Stomach (tissue), 9 donors: Measurements from ENCODE around the gene PARP1. TPM values are rescaled to one million over a fixed set of nuclear protein-coding genes. Genes with fewer than 3 reads are reported as not detected.

Experiments used
- DNase-seq, 2 donors: peaks; one replicate each; pipeline versions ENCODE4 v3.0.0 to v3.0.0-alpha.2; 2013 to 2019
- H3K27ac ChIP-seq, 5 donors: fragments of 200-600 bp in 4 of 5; sonication (generic) in 4 of 5; one replicate each; pipeline ENCODE4 v1.5.1; 2013 to 2019; ENCODE audit warnings: mild to moderate bottlenecking in 1 of 5, moderate library complexity in 1 of 5
- H3K27me3 ChIP-seq, 3 donors: fragments of 200-600 bp; sonication (generic); one replicate each; pipeline ENCODE4 v1.5.1; 2017 to 2019; ENCODE audit warnings: mixed run types in 1 of 3
- H3K36me3 ChIP-seq, 4 donors: fragments of 200-600 bp; sonication (generic); 1 replicate in 3 of 4; 2 replicates in 1 of 4; pipeline ENCODE4 v1.5.1; 2016 to 2019
- H3K4me1 ChIP-seq, 4 donors: fragments of 200-600 bp; sonication (generic); one replicate each; pipeline ENCODE4 v1.5.1; 2016 to 2019
- H3K4me3 ChIP-seq, 4 donors: fragments of 200-600 bp; sonication (generic) in 3 of 4; one replicate each; pipeline ENCODE4 v1.5.1; 2016 to 2019; ENCODE audit warnings: mild to moderate bottlenecking in 1 of 4
- H3K9me3 ChIP-seq, 4 donors: fragments of 200-600 bp; sonication (generic); one replicate each; pipeline ENCODE4 v1.5.1; 2016 to 2019
- EP300 ChIP-seq: sonication (generic); formaldehyde crosslinking; IDR thresholded peaks from one replicate; pipeline ENCODE4 v1.6.1; 2017; ENCODE audit warnings: antibody characterized with exemption
- POLR2A ChIP-seq, 4 donors: fragments of 450-650 bp; IDR thresholded peaks; one replicate each; pipeline ENCODE4 v1.6.1; 2016; ENCODE audit warnings: antibody characterized with exemption in 4 of 4, control low read depth in 2 of 4, mild to moderate bottlenecking in 1 of 4, moderate library complexity in 1 of 4
- POLR2AphosphoS5 ChIP-seq, 3 donors: sonication (generic); formaldehyde crosslinking; IDR thresholded peaks; one replicate each; pipeline ENCODE4 v1.6.1; 2016; ENCODE audit warnings: antibody characterized with exemption in 3 of 3
- WGBS, 5 donors: extraction: QIAGEN DNeasy Blood & Tissue Kit in 3 of 5; methylation state at CpG; one replicate each; pipeline versions ENCODE4 v1.1.5 to v1.1.7; 2013 to 2018; 5-methylcytosine and 5-hydroxymethylcytosine counted together
- intact Hi-C: fragments of 100-400 bp; cut with DNase I; formaldehyde crosslinking; loops from one replicate; pipeline ENCODE4 v1.15.1; 2023; ENCODE audit warnings: low total_unique reads
- polyA plus RNA-seq, 3 donors: library from polyadenylated mRNA; stranded (reverse); fragments of 200-250 nt; gene quantifications; one replicate each; pipeline ENCODE4 v1.2.3, GENCODE V29; 2013
- total RNA-seq, 5 donors: library from RNA; depleted of rRNA; stranded (reverse); fragments of >200 nt; gene quantifications; one replicate each; pipeline versions ENCODE4 v1.1.0 to v1.2.3, GENCODE V29; 2014 to 2016
- TF ChIP-seq, protein P1 (sequence below), 7 experiments: fragments of 450-650 bp in 4 of 7; fragments of 200-600 bp in 3 of 7; sonication (generic) in 3 of 7; IDR thresholded peaks; one replicate each; pipeline ENCODE4 v1.5.1; 2016 to 2019; ENCODE audit warnings: antibody characterized with exemption in 7 of 7, control low read depth in 2 of 7, mild to moderate bottlenecking in 1 of 7
- donor health status: healthy with polysubstance abuse.
- donor health status: Bipolar disorder and iron deficiency.
- donor health status: healthy.

The PARP1 gene
- total and polyA plus RNA-seq, 8 donors = 17.4 to 103 (median 29.1) TPM

DNA sequence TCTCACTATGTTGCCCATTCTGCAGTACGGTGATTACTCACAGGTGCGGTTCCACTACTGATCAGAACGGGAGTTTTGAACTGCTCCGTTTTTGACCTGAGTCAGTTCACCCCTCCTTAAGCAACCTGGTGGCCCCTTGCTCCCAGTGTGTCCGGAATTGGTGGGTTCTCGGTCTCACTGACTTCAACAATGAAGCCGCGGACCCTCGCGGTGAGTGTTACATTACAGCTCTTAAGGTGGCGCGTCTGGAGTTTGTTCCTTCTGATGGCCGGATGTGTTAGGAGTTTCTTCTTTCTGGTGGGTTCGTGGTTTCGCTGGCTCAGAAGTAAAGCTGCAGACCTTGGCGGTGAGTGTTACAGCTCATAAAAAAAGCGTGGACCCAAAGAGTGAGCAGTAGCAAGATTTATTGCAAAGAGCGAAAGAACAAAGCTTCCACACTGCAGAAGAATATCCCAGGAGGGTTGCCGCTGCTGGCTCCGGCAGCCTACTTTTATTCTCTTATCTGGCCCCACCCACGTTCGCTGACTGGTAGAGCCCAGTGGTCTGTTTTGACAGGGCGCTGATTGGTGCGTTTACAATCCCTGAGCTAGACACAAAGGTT is 17.6 kb upstream of the PARP1 start:
- intact Hi-C loops = loop anchor here (10.0 kb wide), 1 partner anchor 179 kb away; no protein-coding TSS in a partner anchor
- 60 to 75% (median 70%) methylated on average over 24 of the region's 24 CpGs for WGBS, 5 donors
- Histone ChIP-seq H3K36me3 (no peaks in the 10 kb centered on the region), H3K27me3 (peaks cover 0 to 10% (median 0%) of the 10 kb centered on the region in 3 donors), H3K27ac (no peak overlapping the region), H3K4me1 (no peaks in the 10 kb centered on the region), H3K4me3 (peak overlapping the region in 1 of 4 donors; percentile 3), H3K9me3 (no peaks in the 10 kb centered on the region)
- no peak for DNase-seq
- TF ChIP-seq POLR2AphosphoS5 (IDR thresholded peaks at IDR 0.05) (no peak), POLR2A (IDR thresholded peaks at IDR 0.05) (no peak), EP300 (no peak)
- TF ChIP-seq, protein P1, sequence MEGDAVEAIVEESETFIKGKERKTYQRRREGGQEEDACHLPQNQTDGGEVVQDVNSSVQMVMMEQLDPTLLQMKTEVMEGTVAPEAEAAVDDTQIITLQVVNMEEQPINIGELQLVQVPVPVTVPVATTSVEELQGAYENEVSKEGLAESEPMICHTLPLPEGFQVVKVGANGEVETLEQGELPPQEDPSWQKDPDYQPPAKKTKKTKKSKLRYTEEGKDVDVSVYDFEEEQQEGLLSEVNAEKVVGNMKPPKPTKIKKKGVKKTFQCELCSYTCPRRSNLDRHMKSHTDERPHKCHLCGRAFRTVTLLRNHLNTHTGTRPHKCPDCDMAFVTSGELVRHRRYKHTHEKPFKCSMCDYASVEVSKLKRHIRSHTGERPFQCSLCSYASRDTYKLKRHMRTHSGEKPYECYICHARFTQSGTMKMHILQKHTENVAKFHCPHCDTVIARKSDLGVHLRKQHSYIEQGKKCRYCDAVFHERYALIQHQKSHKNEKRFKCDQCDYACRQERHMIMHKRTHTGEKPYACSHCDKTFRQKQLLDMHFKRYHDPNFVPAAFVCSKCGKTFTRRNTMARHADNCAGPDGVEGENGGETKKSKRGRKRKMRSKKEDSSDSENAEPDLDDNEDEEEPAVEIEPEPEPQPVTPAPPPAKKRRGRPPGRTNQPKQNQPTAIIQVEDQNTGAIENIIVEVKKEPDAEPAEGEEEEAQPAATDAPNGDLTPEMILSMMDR (IDR thresholded peaks at IDR 0.05) = no peak

DNA sequence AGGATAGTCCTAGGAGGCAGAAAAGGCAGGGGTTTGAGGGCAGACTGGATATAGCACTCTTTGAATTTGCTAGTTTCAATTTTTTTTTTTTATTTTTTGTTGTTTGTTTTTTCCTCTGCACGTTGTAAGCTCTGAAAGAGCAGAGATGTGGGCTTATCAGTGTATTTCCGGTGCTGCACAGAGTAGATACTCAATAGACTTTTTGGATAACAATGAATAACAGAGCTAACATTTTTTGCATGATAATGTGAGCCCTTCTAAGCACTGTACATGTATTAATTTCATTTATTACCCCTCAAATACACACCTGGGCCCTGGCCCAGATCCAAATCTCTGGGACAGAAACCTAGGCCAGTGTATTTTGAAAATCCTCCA is 17.1 kb upstream of the PARP1 start:
- intact Hi-C loops = loop anchor here (10.0 kb wide), 1 partner anchor 180 kb away; no protein-coding TSS in a partner anchor
- no peaks in the 10 kb centered on the region for H3K36me3 ChIP-seq
- no peaks in the 10 kb centered on the region for H3K4me1 ChIP-seq
- H3K27me3 ChIP-seq = peaks cover 0 to 10% (median 0%) of the 10 kb centered on the region in 3 donors
- no peak overlapping the region for H3K27ac ChIP-seq
- 11 to 33% (median 23%) methylated on average over 2 of the region's 2 CpGs for WGBS, 5 donors
- no peaks in the 10 kb centered on the region for H3K9me3 ChIP-seq
- no peak overlapping the region for H3K4me3 ChIP-seq
- TF ChIP-seq POLR2AphosphoS5 (IDR thresholded peaks at IDR 0.05) (no peak), POLR2A (IDR thresholded peaks at IDR 0.05) (no peak), EP300 (no peak)
- TF ChIP-seq, protein P1 (IDR thresholded peaks at IDR 0.05) = no peak
- no peak for DNase-seq

DNA sequence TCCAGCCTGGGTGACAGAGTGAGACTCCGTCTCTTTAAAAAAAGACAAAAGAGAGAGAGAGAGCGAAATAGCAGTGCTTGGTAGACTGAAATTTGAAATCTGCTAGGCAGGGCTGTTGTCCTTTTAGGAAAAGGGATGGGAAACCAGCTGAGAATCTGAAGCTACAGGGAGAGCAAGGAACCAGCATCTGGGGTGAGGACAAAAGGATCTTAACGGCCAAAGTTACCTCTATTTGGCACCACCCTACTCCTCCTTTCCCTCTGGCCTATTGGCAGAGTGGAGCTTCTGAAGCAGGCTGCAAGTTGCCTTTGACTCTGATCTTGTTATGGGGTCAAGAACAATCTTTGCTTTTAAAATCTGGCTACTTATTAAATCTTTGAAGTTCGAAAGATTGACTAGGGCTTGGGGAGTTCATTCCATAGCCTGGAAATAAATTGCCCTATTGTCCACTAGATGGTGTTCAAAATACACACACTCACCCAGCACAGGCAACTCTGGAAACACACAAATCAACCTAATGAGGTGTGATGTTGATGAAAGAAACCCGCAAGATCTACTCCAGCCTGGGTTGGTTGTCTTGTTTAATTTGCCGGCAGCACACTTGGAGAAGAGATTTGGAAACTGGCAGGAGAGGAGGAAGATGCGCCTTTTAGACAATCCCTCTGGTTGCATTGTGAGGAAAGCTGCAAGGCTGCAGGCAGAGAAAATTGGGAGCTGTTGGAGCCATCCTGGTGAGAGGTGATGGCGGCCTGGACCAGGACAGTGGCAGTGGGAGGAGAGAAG is 16.5 kb upstream of the PARP1 start:
- Histone ChIP-seq H3K4me3 (no peak overlapping the region), H3K27me3 (peaks cover 0 to 10% (median 0%) of the 10 kb centered on the region in 3 donors), H3K9me3 (no peaks in the 10 kb centered on the region), H3K4me1 (no peaks in the 10 kb centered on the region), H3K36me3 (no peaks in the 10 kb centered on the region), H3K27ac (no peak overlapping the region)
- WGBS, 5 donors = 45 to 61% (median 48%) methylated on average over 8 of the region's 8 CpGs
- TF ChIP-seq POLR2A (IDR thresholded peaks at IDR 0.05) (no peak), POLR2AphosphoS5 (IDR thresholded peaks at IDR 0.05) (no peak), EP300 (no peak)
- TF ChIP-seq, protein P1 (IDR thresholded peaks at IDR 0.05) = peak in 5 of 7 experiments; percentile 50 to 72 (median 57)
- peak in 1 of 2 donors; percentile 73 for DNase-seq
- intact Hi-C loops = loop anchor here (10.0 kb wide), 1 partner anchor 180 kb away; no protein-coding TSS in a partner anchor

DNA sequence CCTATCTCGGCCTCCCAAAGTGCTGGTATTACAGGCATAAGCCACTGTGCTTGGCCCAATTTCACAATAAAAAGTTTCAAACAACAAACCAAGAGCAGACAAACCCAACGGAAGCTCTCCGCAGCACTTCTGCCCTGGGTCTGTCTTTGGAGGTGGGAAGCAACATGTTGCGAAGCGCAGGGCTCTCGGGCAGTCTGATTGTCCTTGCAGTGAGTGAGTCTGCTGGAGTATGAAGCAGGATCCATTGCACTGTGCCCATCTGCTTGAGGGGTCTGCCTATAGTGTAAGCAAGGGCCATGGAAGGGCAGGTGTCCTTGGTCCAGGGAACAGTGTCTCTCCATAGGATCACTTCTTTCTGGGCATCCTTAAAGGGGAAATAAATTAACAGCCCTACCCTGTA is 14.6 kb upstream of the PARP1 start:
- no peaks in the 10 kb centered on the region for H3K4me1 ChIP-seq
- no peak overlapping the region for H3K27ac ChIP-seq
- H3K9me3 ChIP-seq = no peaks in the 10 kb centered on the region
- no peaks in the 10 kb centered on the region for H3K36me3 ChIP-seq
- no peaks in the 10 kb centered on the region for H3K27me3 ChIP-seq
- TF ChIP-seq POLR2AphosphoS5 (IDR thresholded peaks at IDR 0.05) (no peak), POLR2A (IDR thresholded peaks at IDR 0.05) (no peak), EP300 (no peak)
- TF ChIP-seq, protein P1 (IDR thresholded peaks at IDR 0.05) = no peak
- 90 to 98% (median 97%) methylated on average over 3 to 6 of the region's 6 CpGs for WGBS, 5 donors
- no peak overlapping the region for H3K4me3 ChIP-seq
- intact Hi-C loops = loop anchor here (10.0 kb wide), 1 partner anchor 182 kb away; no protein-coding TSS in a partner anchor
- no peak for DNase-seq
